Stomach smooth muscle (tissue), 2 donors: ENCODE data around the gene CDH23.

Experiments used
- H3K27ac ChIP-seq: one replicate; pipeline ENCODE4 v1.7.0; 2013; ENCODE audit warnings: mild to moderate bottlenecking, low read length, inconsistent platforms
- H3K27me3 ChIP-seq, 2 donors: one replicate each; pipeline ENCODE4 v1.7.0; 2013; ENCODE audit warnings: low read length in 2 of 2; ENCODE audit not compliant: insufficient read depth in 2 of 2, control insufficient read depth in 1 of 2
- H3K36me3 ChIP-seq, 2 donors: one replicate each; pipeline ENCODE4 v1.7.0; 2013; ENCODE audit warnings: low read length in 2 of 2; ENCODE audit not compliant: control insufficient read depth in 2 of 2, insufficient read depth in 2 of 2
- H3K4me1 ChIP-seq: one replicate; pipeline ENCODE4 v1.7.0; 2013; ENCODE audit warnings: low read length; ENCODE audit not compliant: control insufficient read depth, insufficient read depth
- H3K4me3 ChIP-seq, 2 donors: one replicate each; pipeline ENCODE4 v1.7.0; 2013; ENCODE audit warnings: low read length in 2 of 2
- H3K9ac ChIP-seq, 2 donors: one replicate each; pipeline ENCODE4 v1.7.0; 2013; ENCODE audit warnings: low read length in 2 of 2, mild to moderate bottlenecking in 1 of 2
- H3K9me3 ChIP-seq, 2 donors: one replicate each; pipeline ENCODE4 v1.7.0; 2013; ENCODE audit warnings: low read length in 2 of 2; ENCODE audit not compliant: control insufficient read depth in 2 of 2
- donor health status: healthy.
- donor health status: Pancreatic carcinoma.

CDH23 gene

DNA sequence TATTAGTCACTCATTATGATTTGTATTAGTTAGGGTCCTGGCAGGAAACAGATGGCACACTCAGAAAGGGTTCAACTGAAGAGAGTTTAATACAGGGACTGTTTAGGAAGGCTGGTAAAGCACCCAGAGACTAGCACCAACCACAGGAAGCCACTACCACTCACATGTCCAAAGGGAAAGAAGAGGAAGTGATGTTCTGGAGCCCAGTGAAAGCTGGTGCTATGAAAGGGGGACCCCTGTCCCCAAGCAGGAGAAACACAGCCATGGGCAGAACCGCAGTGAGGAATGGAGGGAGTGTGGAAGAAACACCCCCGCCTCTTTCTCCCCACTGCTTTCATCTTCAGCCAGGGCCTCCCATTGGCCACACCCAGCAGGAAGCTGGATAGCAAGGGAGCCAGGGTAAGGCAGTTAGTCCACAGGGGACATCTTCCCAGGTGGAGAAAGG lies 379.8 kb downstream of the CDH23 start:
- H3K36me3 ChIP-seq, result no peaks in the 10 kb centered on the region
- no peak overlapping the region for H3K4me3 ChIP-seq
- peaks cover 24% of the 10 kb centered on the region for H3K4me1 ChIP-seq
- H3K27me3 ChIP-seq, result no peaks in the 10 kb centered on the region
- no peak overlapping the region for H3K27ac ChIP-seq
- no peaks in the 10 kb centered on the region for H3K9me3 ChIP-seq
- H3K9ac ChIP-seq, result no peak overlapping the region

DNA sequence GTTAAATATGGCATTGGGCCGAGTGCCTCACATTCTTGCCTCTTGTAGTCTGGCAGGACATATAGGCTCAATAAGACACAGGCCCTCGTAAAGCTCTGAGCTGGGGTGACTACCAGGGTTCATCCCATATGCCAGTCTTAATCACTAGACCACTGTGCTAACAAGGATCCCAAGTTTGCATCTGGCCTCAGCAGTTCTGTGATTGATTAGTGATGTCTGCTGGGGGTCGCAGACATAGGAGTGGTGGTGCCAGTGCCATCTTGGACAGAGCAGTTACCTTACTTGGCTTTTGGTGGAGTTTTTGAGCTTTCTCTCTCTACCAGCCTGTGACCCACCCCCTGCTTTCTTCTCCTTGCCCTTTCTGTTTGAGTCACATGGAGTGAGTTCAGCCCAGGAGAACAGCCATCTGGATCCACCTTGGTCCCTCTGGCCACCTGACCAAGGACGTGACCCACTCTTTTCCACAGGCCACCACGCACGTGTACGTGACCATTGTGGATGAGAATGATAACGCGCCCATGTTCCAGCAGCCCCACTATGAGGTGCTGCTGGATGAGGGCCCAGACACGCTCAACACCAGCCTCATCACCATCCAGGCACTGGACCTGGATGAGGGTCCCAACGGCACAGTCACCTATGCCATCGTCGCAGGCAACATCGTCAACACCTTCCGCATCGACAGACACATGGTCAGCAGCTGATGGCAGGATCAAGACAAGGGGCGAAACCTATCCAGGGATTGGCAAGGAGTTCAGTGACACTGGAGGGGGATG lies 380.7 kb downstream of the CDH23 start:
- Histone ChIP-seq H3K4me1 (peaks cover 17% of the 10 kb centered on the region), H3K9me3 (no peaks in the 10 kb centered on the region), H3K27ac (no peak overlapping the region), H3K9ac (no peak overlapping the region), H3K4me3 (no peak overlapping the region), H3K27me3 (no peaks in the 10 kb centered on the region), H3K36me3 (no peaks in the 10 kb centered on the region)

DNA sequence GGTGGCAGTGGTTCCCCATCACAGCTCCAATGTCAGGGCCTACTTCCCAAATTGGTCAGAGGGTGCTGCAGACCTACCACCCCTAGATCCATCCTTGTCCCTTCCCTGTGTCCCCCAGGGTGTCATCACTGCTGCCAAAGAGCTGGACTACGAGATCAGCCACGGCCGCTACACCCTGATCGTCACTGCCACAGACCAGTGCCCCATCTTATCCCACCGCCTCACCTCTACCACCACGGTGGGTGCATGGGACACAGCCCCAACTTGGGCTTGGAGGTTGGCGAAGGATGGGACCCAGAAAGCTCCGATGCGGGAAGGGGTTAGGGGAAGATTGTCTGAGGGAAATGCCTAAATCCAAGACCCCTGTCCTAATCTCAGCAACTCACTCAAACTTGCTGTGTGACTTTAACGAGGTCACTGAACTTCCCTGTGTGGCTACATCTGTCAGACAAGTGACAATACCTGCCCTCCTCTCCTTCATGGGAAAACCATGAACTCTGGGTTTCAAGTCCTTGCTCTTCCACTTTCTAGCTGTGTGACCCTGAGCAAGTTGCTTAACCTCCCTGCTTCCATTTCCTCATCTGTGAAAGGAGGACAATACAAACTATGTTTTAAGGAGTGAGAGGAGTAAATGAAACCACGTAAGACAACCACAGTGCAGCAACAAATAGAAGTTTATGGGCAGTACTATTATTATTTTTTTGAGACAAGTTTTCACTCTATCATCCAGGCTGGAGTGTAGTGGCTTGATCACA lies 381.5 kb downstream of the CDH23 start:
- Histone ChIP-seq H3K36me3 (no peaks in the 10 kb centered on the region), H3K27me3 (no peaks in the 10 kb centered on the region), H3K9ac (no peak overlapping the region), H3K27ac (no peak overlapping the region), H3K4me3 (no peak overlapping the region), H3K9me3 (no peaks in the 10 kb centered on the region), H3K4me1 (peaks cover 11% of the 10 kb centered on the region)

DNA sequence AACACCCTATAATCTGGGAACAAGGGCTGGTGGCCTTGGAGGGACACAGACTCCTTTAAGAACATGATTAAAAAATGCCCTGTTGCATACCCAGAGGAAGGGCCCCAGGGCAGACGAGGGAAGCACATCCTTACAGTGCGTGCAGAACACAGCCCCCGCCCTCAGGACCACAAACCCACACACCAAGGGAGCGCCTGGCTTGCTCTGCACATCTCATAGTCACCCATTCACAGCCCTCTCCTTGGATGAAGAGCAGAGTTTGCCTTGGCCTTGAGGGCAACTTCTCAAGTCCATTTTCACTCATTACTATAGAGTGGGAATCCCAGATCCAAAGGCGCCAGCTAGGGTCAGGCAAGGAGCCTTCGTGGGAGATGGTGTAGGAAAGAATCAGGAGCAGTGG lies 382.9 kb downstream of the CDH23 start:
- Histone ChIP-seq H3K4me1 (peaks cover 5% of the 10 kb centered on the region), H3K9ac (no peak overlapping the region), H3K4me3 (no peak overlapping the region), H3K27ac (no peak overlapping the region), H3K36me3 (no peaks in the 10 kb centered on the region), H3K27me3 (no peaks in the 10 kb centered on the region), H3K9me3 (no peaks in the 10 kb centered on the region)

DNA sequence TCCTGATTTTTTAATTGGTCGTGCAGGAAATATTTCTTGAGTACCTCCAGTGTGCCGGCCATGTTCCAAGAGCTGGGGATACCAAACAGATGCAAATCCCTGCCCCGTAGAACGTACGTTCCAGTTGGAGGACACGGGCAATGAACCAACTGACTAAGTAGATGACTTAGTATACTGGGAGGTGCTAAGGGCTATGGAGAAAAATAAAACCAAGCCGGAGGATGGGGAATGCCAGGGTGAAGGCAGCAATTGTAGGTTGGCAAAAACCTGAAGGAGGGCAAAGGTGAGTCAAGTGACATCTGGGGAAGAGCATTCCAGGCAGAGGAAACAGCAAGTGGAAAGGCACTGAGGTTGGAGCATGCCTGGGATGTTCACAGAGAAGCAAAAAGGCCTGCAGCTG lies 383.4 kb downstream of the CDH23 start:
- peaks cover 3% of the 10 kb centered on the region for H3K4me1 ChIP-seq
- H3K36me3 ChIP-seq, result no peaks in the 10 kb centered on the region
- no peaks in the 10 kb centered on the region for H3K27me3 ChIP-seq
- H3K27ac ChIP-seq, result no peak overlapping the region
- no peak overlapping the region for H3K9ac ChIP-seq
- no peaks in the 10 kb centered on the region for H3K9me3 ChIP-seq
- H3K4me3 ChIP-seq, result no peak overlapping the region

DNA sequence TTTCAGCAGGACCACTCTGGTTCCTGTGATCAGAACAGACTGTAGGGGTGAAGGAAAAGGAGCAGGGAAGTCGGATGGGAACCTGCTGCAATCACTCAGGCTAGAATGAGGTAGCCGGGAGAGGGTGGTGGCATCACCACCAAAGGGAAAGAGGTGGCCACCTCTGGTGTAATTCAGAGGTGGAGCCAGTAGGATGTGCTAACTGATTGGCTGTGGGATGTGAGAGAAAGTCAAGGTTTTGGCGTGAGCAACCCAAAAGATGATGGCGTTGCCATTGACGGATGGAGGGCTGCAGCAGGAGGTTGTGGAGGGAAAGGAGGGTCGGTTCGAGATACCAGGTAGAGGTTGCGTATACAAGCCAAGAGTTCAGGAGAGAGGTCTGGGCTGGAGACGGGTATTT lies 384.0 kb downstream of the CDH23 start:
- peaks cover 2% of the 10 kb centered on the region for H3K4me1 ChIP-seq

DNA sequence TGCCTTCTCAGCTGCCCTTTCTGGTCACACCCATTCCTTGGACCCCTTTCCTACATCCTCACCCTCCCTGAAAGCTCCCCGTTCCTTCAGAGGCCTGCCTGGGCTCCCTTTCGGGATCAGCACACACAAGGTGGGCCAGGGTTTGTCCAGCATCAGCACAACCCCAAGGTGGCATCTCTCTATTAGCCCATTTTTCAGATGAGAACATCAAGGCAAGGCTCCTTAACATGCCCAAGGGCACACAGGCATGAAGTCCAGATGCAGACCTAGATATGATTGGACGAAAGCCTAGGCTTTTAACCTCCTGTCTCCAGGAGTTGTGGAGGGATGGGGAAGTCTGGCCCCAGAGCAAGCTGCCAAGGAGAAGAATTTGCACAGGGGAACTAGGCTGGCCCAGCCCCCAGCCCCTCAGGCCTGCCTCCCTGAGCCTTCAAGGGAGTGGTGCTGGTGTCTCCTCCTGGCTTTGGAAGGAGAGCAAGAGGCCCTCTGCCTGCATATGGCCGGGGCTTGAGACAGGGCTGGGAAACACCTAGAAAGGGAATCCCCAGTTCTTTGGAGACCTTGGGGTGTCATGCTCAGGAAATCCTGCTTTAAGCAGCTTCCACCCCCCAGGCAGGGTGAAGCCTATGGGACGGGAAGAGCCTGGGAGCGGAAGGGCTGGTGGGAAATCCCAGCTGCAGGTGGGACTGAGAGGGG lies 385.6 kb downstream of the CDH23 start:
- Histone ChIP-seq H3K4me1 (peaks cover 2% of the 10 kb centered on the region), H3K9me3 (no peaks in the 10 kb centered on the region), H3K4me3 (no peak overlapping the region), H3K9ac (no peak overlapping the region), H3K27me3 (no peaks in the 10 kb centered on the region), H3K36me3 (no peaks in the 10 kb centered on the region), H3K27ac (no peak overlapping the region)

More for the DNA sequence above, 384.0 kb downstream of the CDH23 start:
- Histone ChIP-seq H3K27me3 (no peaks in the 10 kb centered on the region), H3K36me3 (no peaks in the 10 kb centered on the region), H3K4me3 (no peak overlapping the region), H3K9me3 (no peaks in the 10 kb centered on the region), H3K9ac (no peak overlapping the region), H3K27ac (no peak overlapping the region)

DNA sequence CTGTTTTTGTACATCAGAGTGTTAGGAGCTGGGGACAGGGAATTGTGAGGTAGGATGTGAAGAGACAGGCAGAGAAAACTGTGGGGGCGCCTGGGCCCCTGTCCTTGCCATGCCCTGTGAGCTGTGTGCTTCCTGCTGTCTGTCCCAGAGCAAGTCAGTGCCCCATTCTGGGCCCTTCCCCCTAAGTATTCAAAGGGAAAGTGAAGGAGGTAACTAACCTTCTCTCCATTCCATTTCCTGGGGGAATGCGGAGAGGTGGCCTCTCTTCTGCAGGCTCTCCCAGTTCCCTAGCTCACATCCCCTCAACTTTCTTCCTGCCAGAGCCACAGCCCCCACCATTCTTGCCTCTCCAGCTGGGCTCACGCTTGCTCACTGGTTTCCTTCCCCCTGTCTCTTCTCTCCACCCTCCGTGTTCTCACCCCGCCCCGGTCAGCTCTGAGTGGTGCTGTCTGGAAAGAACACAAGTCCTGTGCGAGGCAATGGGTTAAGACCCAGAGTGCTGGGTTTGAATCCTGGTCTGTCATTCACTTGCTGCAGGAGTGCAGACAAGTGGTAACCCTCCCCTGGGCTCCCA lies 386.3 kb downstream of the CDH23 start:
- Histone ChIP-seq H3K27me3 (no peaks in the 10 kb centered on the region), H3K4me1 (peaks cover 2% of the 10 kb centered on the region), H3K4me3 (no peak overlapping the region), H3K36me3 (no peaks in the 10 kb centered on the region), H3K9ac (no peak overlapping the region), H3K27ac (no peak overlapping the region), H3K9me3 (no peaks in the 10 kb centered on the region)

DNA sequence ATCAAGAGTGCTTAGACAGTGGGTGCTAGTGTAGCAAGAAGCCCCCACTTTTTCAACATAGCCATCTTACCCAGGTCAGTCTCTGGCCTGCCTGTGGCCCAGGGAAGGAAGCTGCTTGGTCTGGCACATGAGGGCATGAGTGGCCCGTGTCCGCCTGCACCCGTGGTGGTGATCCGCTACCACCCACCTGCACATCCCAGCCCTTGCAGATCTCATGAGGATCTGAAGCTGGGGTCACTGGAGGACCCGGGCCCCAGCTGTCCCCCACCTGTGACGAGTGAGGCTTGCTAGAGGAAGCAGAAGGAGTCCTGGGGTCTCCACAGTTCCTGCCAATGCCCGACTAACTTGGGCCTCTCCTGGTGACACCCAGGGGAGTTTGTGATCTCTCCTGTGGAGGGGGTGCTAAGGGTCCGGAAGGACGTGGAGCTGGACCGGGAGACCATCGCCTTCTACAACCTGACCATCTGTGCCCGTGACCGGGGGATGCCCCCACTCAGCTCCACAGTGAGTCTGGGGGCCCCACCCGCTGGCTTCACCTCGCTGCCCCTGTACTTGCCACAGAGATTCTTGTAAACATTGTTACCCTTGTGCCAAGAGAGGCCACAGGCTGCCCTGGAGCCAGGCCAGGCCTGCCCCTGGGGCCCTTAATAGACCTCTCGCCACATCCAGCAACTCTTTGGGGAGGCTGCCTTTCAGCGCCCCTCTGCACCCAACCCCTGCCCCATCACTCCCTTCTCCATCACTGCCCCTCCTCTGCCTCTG lies 387.4 kb downstream of the CDH23 start:
- Histone ChIP-seq H3K36me3 (no peaks in the 10 kb centered on the region), H3K27ac (no peak overlapping the region), H3K4me3 (no peak overlapping the region), H3K9me3 (no peaks in the 10 kb centered on the region), H3K4me1 (peaks cover 2% of the 10 kb centered on the region), H3K9ac (no peak overlapping the region), H3K27me3 (no peaks in the 10 kb centered on the region)

DNA sequence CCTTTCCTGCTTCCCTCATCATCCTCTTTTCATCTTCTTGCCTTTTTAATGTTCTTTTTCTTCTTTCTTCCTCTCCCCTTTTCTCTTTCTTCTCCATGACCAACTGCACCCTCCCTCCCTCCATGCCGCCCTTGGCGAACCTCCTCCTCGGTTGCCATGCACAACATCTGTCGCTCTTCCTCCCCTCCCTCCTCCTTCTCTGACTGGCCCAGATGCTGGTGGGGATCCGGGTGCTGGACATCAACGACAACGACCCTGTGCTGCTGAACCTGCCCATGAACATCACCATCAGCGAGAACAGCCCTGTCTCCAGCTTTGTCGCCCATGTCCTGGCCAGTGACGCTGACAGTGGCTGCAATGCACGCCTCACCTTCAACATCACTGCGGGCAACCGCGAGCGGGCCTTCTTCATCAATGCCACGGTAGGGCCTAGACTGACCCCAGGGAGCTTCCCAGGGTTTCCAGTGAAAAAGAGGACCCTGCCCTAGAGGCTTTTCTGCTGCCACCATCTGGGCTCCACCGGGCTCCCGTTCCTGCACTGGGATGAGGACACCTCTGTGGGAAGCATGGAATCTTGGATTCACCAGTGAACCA lies 388.1 kb downstream of the CDH23 start:
- H3K4me3 ChIP-seq, result no peak overlapping the region
- no peaks in the 10 kb centered on the region for H3K9me3 ChIP-seq
- peaks cover 2% of the 10 kb centered on the region for H3K4me1 ChIP-seq
- no peak overlapping the region for H3K9ac ChIP-seq
- H3K27ac ChIP-seq, result no peak overlapping the region
- H3K36me3 ChIP-seq, result no peaks in the 10 kb centered on the region
- H3K27me3 ChIP-seq, result no peaks in the 10 kb centered on the region
